Stimulated activated CD4-positive, alpha-beta T cell treated with anti-CD3 and anti-CD28 coated beads, Interleukin-1b, Interleukin-23, amount 100 ng/mL, for 48 hours (primary cell): ENCODE data around the gene POLR2C.
A peak's percentile ranks its signal among the peaks of the same experiment; 100 is the strongest.

Experiments used
- DNase-seq: peaks from one replicate; pipeline ENCODE4 v3.0.0-alpha.2; 2020

The POLR2C gene

DNA sequence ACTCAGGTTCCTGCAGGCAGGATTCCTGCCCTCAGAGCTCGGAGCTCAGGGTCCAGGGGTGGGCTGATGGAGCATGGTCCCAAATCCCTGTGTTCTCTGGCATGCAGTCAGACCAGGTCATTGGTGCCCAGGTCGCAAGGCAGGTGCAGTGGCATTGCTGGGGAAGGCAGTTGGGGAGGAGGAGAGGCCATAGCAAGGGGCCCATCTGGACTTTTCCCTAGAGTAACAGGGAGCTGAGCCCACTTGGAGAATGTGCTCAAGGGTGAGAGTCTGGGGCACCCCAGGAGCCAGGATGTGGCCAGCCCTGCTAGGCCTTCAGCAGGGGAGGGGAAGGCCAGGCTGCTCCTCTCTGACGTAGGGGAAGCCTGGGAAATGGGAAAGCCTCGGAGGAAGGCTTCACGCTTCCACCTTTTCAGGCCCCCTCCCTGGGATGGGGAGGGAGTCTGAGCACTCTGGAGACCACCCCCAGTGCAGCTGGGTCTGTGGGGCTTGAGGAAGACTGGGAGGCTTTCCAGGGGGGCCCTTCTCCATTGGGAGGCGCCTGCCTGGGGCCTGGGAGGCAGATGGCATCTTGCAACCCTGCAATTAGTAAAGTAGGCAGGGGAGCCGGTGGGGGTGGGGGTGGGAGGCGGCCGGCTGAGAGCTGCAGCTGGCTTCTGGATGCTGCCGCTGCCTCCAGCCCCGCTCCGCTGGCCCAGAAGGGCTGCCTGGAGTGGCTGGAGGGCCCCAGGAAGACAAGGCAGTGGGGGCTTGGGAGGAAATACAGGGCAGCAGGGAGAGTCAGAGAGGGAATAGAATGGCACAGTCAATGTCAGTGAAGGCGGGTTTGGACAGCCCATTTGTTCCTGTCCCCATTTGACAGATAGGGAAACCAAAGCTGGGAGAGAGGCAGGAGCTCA, 44.9 kb downstream of the POLR2C start:
- DNase-seq: no peak

DNA sequence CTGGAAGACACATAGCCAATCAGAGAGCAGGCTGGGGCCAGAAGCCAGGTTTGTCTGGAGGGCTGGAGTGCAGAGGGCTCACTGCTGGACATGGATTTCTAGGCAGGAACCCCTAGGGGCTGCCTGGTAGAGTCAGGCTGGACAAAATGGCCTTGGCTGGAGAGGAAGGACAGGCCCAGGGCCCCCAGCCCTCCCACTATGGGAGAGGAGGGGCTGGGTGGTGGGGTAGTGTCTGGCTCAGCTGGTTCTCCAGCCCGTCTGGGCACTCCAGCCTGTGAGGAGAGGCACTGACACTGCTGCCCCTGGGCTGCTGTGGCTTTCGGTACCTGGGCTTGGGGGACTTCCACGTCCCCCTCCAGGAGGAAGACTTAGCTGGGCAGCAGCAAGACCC, 45.6 kb downstream of the POLR2C start:
- DNase-seq: no peak

GRCh38 chr16:57509231-57509923, 46.9 kb downstream of the POLR2C start:
- DNase-seq: no peak

GRCh38 chr16:57510016-57510871, 47.8 kb downstream of the POLR2C start:
- DNase-seq: no peak

GRCh38 chr16:57512296-57513001, 50.0 kb downstream of the POLR2C start:
- DNase-seq: no peak

DNA sequence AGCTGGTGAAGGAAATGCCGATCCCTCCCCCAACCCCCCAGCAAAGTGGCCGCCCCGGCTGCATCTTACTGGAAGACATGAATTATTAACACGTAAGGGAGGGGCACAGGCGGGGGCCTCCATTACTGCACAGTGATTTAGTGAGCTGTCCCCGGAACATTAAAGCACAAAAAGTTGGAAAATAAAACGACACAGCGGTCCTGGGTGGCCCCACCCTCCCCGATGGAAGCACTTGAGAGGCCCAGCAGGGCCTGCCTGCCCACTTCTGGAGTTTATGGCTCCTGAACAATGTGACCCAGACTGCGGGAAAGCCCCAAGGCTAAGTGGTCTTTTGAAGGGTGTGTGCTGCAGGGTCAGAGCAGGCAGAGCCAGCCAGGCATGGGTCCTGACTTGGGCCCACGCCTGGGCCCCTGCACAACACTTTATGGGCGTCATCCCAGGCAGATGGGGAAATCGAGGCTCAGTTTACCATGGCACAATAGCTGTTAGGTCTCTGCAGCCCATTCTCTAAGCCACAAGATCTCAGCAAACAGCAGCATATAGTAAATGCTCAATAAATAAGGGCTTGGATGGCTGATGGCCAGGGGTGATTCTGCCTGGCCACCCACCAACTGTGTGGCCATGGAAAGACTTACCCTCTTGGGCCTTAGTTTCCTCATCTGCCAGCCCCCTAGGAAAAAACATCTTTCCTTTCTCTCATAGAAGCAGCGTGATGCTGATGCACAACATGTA, 51.1 kb downstream of the POLR2C start:
- DNase-seq: no peak

DNA sequence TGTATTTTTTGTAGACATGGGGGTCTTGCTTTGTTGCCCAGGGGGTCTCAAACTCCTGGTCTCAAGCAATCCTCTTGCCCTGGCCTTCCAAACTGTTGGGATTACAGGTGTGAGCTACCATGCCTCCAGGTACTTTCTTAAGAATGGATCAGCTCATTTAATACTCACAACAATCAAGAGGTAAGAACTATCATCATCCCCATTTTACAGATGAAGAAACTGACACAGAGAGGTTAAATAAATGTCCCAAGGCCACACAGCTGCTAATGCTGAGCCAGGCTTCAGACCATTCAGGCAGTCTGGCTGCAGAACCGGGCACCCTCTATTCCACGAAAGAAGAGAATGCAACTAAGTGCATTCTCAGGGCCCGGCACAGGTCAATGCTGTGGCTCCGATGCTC, 51.9 kb downstream of the POLR2C start:
- no peak for DNase-seq

GRCh38 chr16:57514791-57515600, 52.5 kb downstream of the POLR2C start:
- DNase-seq: no peak

- no peak for DNase-seq
Measured at GRCh38 chr16:57516176-57516725, 53.8 kb downstream of the POLR2C start.

DNA sequence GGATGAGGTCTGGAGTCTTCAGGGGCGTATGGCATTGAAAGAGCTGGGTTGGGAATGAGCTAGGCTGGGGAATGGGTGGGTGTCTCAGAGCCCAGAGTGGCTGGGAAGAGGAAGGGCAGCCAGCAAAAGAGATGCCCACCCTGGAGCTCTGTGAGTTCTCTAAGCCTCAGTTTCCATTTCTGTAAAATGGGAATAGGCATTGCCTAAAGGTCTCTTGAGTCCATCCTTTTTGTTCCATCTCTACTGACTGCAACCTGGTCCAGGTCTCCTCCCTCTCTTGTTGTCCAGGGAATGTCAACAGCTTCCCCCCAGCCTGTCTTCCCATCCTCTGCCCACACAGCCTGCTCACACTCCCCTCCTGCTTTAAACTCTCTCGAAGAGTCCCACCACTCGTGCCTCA, 54.3 kb downstream of the POLR2C start:
- DNase-seq: no peak

GRCh38 chr16:57517397-57518367, 55.2 kb downstream of the POLR2C start:
- DNase-seq: no peak

GRCh38 chr16:57518520-57518919, 56.0 kb downstream of the POLR2C start:
- DNase-seq: no peak

DNA sequence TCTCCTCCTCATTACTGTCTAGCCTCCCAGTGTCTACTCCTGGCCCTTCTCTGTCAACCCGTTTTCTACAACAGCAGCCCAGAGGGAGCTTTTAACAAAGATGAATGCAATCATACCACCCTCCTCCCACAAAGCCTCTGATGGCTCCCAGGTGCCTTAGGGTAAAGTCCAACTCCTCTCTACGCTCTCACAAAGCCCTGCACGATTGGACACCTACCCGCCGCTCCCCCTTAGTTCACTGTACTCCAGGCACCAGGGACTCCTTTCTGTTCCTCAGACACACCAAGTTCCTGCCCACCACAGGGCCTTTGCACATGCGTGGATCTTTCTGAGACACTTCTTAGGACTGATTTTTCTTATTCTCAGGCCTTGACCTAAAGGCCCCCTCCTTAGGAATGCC, 56.4 kb downstream of the POLR2C start:
- DNase-seq: no peak

GRCh38 chr16:57519796-57520360, 57.4 kb downstream of the POLR2C start:
- DNase-seq: peak; percentile 79
